GM12864 (cell line): ENCODE measurements around the gene ZNF727.
"Not testable (repeated sequence)": the region's sequence is repeated elsewhere in the genome, so short reads cannot be mapped to it uniquely, and the experiment has no call there.

Experiments used
- DNase-seq: peaks from one replicate; pipeline ENCODE4 v3.0.0-alpha.2; 2011; ENCODE audit warnings: low read depth
- H3K4me3 ChIP-seq: 2 replicates; pipeline ENCODE4 v1.5.1; 2011; ENCODE audit warnings: mild to moderate bottlenecking, low read depth, low read length, control low read depth
- CTCF ChIP-seq: IDR thresholded peaks from 2 replicates; pipeline ENCODE4 v1.5.1; 2011; ENCODE audit warnings: low read depth, mild to moderate bottlenecking, moderate library complexity, low read length, control low read depth, inconsistent platforms; ENCODE audit errors: missing control alignments

The ZNF727 gene

GRCh38 chr7:64078699-64078994, 33.4 kb downstream of the ZNF727 start:
- no peak overlapping the region for H3K4me3 ChIP-seq
- no peak for DNase-seq
- TF ChIP-seq CTCF = no peak

- DNase-seq = no peak
- no peak overlapping the region for H3K4me3 ChIP-seq
- TF ChIP-seq CTCF = no peak
Observed at GRCh38 chr7:64087501-64087900, 42.3 kb downstream of the ZNF727 start.

GRCh38 chr7:64088863-64089262, 43.6 kb downstream of the ZNF727 start:
- not testable (repeated sequence) for H3K4me3 ChIP-seq, DNase-seq
